Spleen (tissue), 7 donors: ENCODE results near the gene NAALADL2.

Experiments
- CTCF ChIP-seq, 11 experiments: fragments of 200-600 bp in 7 of 11; fragments of 450-650 bp in 4 of 11; sonication (generic) in 4 of 11; IDR thresholded peaks in 8 of 11; conservative IDR thresholded peaks in 3 of 11; 1 replicate in 7 of 11; 2 replicates in 4 of 11; pipeline versions ENCODE4 v1.4.0 to v1.8.0; 2016 to 2021; ENCODE audit warnings: antibody characterized with exemption in 11 of 11, inconsistent platforms in 4 of 11, mild to moderate bottlenecking in 1 of 11
- POLR2AphosphoS5 ChIP-seq, 3 donors: sonication (generic); formaldehyde crosslinking; IDR thresholded peaks; one replicate each; pipeline ENCODE4 v1.5.1; 2017; ENCODE audit warnings: antibody characterized with exemption in 3 of 3
- donor health status: DM: no; HTN: no; CAD: no; lungs with moderate emphysema.
- donor health status: DM: no; HTN: no; CAD: no.
- donor health status: DM: no; HTN: no; CAD: no.

DNA sequence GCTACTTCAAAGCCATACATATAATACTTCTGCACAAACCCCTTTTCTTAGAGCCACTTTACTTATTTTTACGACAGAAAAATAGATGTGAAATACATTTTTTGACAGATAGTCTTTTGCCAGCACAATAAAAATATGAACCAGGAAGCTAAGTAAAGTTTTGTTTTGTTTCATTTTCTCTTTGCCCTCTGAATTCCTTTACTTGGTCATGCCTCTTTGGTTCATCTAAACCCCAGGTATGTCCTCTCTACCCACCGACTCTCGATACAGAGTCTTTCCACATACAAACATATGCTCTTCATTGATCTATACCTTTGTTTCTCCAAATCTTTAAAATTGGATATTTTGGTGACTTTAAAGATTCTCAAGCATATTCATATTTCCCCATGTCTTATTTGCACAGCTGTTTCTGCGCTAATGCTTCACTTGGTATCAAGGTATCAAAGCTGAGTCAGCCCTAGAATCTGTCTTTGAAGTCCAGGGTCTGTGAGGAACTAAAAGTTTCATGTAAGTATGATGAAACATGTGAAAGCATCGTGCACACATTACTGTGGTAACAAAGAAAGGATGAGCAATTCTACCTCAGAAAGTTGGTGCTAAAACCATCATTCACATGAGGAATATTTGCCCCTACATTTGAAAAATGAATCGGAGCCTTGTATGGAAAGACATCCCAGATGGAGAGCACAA is 845.4 kb downstream of the NAALADL2 start:
- TF ChIP-seq POLR2AphosphoS5 (IDR thresholded peaks at IDR 0.05) (no peak), CTCF (IDR thresholded peaks at IDR 0.05 in 8 of 11, conservative IDR thresholded peaks at IDR 0.05 in 3 of 11) (no peak)
